Activated CD8-positive, alpha-beta T cell treated with anti-CD3 and anti-CD28 coated beads for 36 hours (primary cell): Measurements from ENCODE around the gene RHEX. TPM values are rescaled to one million over a fixed set of nuclear protein-coding genes. Genes with fewer than 3 reads are reported as not detected.

Experiments
- ATAC-seq: fragments of 200-7000 bp; cut with Tn5 transposase; one replicate; pipeline ENCODE4 v1.10.0; 2021; ENCODE audit warnings: mild to moderate bottlenecking, moderate library complexity
- CTCF ChIA-PET: fragments of 350-600 bp; sonication (Branson Sonifier 250); formaldehyde crosslinking; loops from one replicate; lab custom pipeline; 2021; ENCODE audit warnings: antibody characterized with exemption; lab: Charles Lee
- POLR2A ChIA-PET: fragments of 350-600 bp; sonication (Branson Sonifier 250); formaldehyde crosslinking; loops from one replicate; lab custom pipeline; 2021; ENCODE audit warnings: antibody characterized with exemption; lab: Charles Lee
- DNase-seq: peaks from one replicate; pipeline ENCODE4 v3.0.0-alpha.2; 2020
- H3K27ac Mint-ChIP-seq: one replicate; pipeline ENCODE4 v1.8.0; 2021; ENCODE audit warnings: mild to moderate bottlenecking, mixed read lengths
- H3K27me3 Mint-ChIP-seq: one replicate; pipeline ENCODE4 v1.8.0; 2021; ENCODE audit warnings: mixed read lengths
- H3K36me3 Mint-ChIP-seq: one replicate; pipeline ENCODE4 v1.8.0; 2021; ENCODE audit warnings: low read depth, mixed read lengths
- H3K4me1 Mint-ChIP-seq: one replicate; pipeline ENCODE4 v1.8.0; 2021; ENCODE audit warnings: low read depth, mixed read lengths
- H3K4me3 Mint-ChIP-seq: one replicate; pipeline ENCODE4 v1.8.0; 2021; ENCODE audit warnings: mild to moderate bottlenecking, moderate library complexity, mixed read lengths
- H3K9me3 Mint-ChIP-seq: one replicate; pipeline ENCODE4 v1.8.0; 2021; ENCODE audit warnings: mixed read lengths
- intact Hi-C: fragments of 100-400 bp; cut with micrococcal nuclease; formaldehyde crosslinking; loops from one replicate; pipeline ENCODE4 v1.10.0; 2022
- total RNA-seq, 2 experiments: library from RNA; stranded (reverse); gene quantifications; one replicate each; pipeline ENCODE4 v1.2.3, GENCODE V29; 2021
- TF ChIP-seq, protein P1 (sequence below): fragments of 200-600 bp; IDR thresholded peaks from one replicate; pipeline ENCODE4 v1.8.0; 2022; ENCODE audit warnings: antibody characterized with exemption, mild to moderate bottlenecking

The RHEX gene
- total RNA-seq, 2 experiments from 2014 or later, result not detected

GRCh38 chr1:206025283-206025820, 27.6 kb upstream of the RHEX start:
- intact Hi-C loops, result no loop called here
- peaks cover 5% of the 10 kb centered on the region for H3K4me1 Mint-ChIP-seq
- H3K36me3 Mint-ChIP-seq, result no peaks in the 10 kb centered on the region
- DNase-seq (no peak), ATAC-seq (no peak)
- TF ChIP-seq, protein P1, sequence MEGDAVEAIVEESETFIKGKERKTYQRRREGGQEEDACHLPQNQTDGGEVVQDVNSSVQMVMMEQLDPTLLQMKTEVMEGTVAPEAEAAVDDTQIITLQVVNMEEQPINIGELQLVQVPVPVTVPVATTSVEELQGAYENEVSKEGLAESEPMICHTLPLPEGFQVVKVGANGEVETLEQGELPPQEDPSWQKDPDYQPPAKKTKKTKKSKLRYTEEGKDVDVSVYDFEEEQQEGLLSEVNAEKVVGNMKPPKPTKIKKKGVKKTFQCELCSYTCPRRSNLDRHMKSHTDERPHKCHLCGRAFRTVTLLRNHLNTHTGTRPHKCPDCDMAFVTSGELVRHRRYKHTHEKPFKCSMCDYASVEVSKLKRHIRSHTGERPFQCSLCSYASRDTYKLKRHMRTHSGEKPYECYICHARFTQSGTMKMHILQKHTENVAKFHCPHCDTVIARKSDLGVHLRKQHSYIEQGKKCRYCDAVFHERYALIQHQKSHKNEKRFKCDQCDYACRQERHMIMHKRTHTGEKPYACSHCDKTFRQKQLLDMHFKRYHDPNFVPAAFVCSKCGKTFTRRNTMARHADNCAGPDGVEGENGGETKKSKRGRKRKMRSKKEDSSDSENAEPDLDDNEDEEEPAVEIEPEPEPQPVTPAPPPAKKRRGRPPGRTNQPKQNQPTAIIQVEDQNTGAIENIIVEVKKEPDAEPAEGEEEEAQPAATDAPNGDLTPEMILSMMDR, result no peak
- no peaks in the 10 kb centered on the region for H3K9me3 Mint-ChIP-seq
- POLR2A ChIA-PET, result interaction anchor here (0.7 kb wide), 1 partner anchor 103 kb away, joined by 3 read pairs; no protein-coding TSS in a partner anchor
- CTCF ChIA-PET, result interaction anchor here (1.0 to 1.8 kb wide), 6 partner anchors 14 to 107 kb away, joined by 3 to 7 read pairs (median 4); no protein-coding TSS in a partner anchor
- no peak overlapping the region for H3K4me3 Mint-ChIP-seq
- H3K27me3 Mint-ChIP-seq, result peaks cover 17% of the 10 kb centered on the region
- H3K27ac Mint-ChIP-seq, result no peak overlapping the region

GRCh38 chr1:206029484-206029883, 23.5 kb upstream of the RHEX start:
- ATAC-seq, result no peak
- no peak for DNase-seq
- no peak overlapping the region for H3K27ac Mint-ChIP-seq
- ChIA-PET POLR2A (interaction anchor here (2.2 kb wide), 1 partner anchor 77 kb away, joined by 6 read pairs; no protein-coding TSS in a partner anchor), CTCF (interaction anchor here (0.6 to 8.3 kb wide), 25 partner anchors 8 to 371 kb away, joined by 3 to 236 read pairs (median 7); partner anchors contain the start of gene RAB7B)
- TF ChIP-seq, protein P1, result no peak
- H3K4me1 Mint-ChIP-seq, result peaks cover 4% of the 10 kb centered on the region
- H3K4me3 Mint-ChIP-seq, result no peak overlapping the region
- intact Hi-C loops, result no loop called here
- no peaks in the 10 kb centered on the region for H3K9me3 Mint-ChIP-seq
- H3K27me3 Mint-ChIP-seq, result peaks cover 19% of the 10 kb centered on the region
- no peaks in the 10 kb centered on the region for H3K36me3 Mint-ChIP-seq

DNA sequence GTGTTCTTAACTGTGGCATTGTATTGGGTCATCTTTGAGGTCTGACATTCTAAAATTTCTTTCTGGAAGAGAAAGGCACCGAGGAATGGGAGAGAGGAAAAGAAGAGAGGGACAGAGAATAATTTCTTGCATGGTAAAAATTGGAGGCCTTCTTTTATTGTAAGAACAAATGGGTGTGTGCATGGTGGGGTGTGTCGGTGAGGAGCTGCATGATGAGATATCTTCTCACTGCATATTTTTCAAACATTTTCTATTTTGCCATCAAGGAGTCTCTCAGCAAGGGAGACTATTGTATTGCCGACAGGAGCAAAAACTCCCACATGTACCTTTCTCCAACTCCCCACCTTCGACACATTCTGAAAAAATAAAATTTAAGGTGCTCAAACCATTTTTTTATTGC, 22.8 kb upstream of the RHEX start:
- TF ChIP-seq, protein P1, result no peak
- Mint-ChIP-seq H3K27ac (no peak overlapping the region), H3K4me3 (no peak overlapping the region), H3K27me3 (peaks cover 24% of the 10 kb centered on the region), H3K36me3 (no peaks in the 10 kb centered on the region), H3K4me1 (peaks cover 9% of the 10 kb centered on the region), H3K9me3 (no peaks in the 10 kb centered on the region)
- no peak for DNase-seq
- no peak for ATAC-seq
- ChIA-PET POLR2A (interaction anchor here (2.2 kb wide), 1 partner anchor 76 kb away, joined by 6 read pairs; no protein-coding TSS in a partner anchor), CTCF (interaction anchor here (0.6 to 8.3 kb wide), 43 partner anchors 8 to 372 kb away, joined by 3 to 236 read pairs (median 4); partner anchors contain the start of gene RAB7B)
- intact Hi-C loops, result loop anchor here (2.0 kb wide), 1 partner anchor 75 kb away; no protein-coding TSS in a partner anchor

DNA sequence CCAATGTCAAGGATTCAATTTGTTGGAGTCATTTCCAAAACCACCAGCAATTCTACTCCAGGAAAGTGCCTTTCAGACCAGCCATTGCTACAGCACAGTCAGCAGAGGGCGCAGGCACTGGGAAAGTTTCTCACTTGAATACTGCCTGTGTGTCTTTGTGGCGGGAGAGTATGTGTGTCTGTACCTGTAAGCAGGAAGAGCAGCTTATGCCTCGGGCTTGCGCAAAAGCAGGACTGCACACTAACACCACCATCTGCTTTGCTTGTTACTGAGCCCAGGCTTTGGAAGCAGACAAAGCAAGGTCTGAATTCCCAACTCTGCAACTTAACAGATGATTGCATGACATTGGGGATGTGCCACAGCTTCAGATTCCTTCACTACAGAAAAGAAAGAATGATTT, 22.3 kb upstream of the RHEX start:
- Mint-ChIP-seq H3K36me3 (no peaks in the 10 kb centered on the region), H3K4me1 (peaks cover 9% of the 10 kb centered on the region), H3K27me3 (peaks cover 24% of the 10 kb centered on the region), H3K9me3 (no peaks in the 10 kb centered on the region), H3K27ac (no peak overlapping the region), H3K4me3 (no peak overlapping the region)
- intact Hi-C loops, result loop anchor here (2.0 kb wide), 1 partner anchor 74 kb away; no protein-coding TSS in a partner anchor
- ChIA-PET POLR2A (interaction anchor here (2.2 kb wide), 1 partner anchor 76 kb away, joined by 6 read pairs; no protein-coding TSS in a partner anchor), CTCF (interaction anchor here (0.6 to 8.3 kb wide), 41 partner anchors 9 to 372 kb away, joined by 3 to 236 read pairs (median 4); partner anchors contain the start of gene RAB7B)
- DNase-seq, result peak; percentile 78
- TF ChIP-seq, protein P1, result peak; percentile 89
- peak; percentile 96 for ATAC-seq
